NOMO-1 treated with dmso at 0.1 percent for 144 hours (cell line): ENCODE measurements around the gene ERCC6L2.

Experiments
- DNase-seq: peaks from one replicate; lab custom pipeline; 2025; ENCODE audit not compliant: unreplicated experiment; lab: John Stamatoyannopoulos, UW

ERCC6L2 gene

DNA sequence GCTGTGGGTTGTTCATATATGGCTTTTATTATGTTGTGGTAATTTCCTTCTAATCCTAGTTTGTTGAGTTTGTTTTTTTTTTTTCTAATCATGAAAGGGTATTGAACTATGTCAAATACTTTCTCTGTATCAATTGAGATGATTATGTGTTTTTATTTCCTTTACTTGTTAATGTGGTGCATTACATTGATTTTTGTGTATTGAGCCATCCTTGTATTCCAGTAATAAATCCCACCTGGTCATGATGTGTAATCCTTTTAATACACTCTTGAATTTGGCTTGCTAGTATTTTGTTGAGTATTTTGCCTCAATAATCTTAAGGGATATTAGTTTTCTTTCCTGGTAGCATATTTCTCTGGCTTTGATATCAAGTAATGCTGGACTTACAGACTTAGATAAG is 13.1 kb upstream of the ERCC6L2 start:
- DNase-seq = no peak

DNA sequence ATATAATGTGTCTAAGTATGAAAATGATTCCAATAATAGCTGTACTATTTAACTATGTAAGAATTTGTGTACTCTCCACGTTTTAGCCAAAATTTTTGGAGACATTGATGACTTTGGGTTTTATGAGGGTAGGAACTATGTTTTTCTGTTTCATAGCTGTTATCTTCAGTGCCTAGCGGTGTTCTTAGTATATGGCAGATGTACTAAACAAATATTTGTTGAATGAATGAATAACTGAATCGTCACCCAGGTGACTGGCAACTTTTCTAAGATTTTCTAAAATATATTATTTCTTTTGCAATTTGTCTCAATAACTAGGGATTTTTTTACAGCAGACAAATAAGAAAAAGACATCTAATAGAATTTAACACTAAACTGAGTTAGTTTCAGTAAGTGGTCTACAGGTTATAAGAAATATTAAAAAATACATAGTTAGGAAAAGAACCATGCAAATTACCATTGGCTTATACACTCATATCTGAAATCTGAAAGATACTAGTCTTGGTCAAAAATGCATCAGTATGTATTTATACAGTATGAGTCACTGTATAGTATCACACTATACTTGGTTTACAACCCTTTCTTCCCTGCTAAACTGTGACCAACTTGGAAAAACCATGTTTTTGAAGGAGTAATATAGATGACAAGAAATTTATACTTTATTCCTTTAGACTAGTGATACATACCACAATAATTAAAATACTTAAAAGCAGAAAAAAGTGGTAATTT is 10.5 kb upstream of the ERCC6L2 start:
- DNase-seq = no peak

DNA sequence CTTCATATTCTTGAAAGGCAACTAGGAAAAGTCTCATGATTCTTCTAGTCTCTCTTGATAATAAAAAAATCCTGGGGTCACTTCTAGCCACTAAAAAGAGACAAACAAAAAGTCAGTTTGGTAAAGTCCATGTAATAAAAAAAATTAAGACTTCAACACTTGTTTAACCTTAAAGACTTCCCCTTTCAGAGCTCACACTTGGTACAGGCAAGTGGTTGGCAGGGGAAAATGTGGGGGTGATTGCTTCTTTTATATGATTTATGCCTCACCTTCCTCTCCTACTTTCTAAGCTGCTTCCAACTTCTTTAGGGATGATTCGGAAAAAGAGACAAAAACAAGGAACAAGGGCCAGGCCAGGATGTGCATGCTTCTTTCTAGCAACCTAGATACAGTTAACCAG is 5.1 kb upstream of the ERCC6L2 start:
- no peak for DNase-seq

DNA sequence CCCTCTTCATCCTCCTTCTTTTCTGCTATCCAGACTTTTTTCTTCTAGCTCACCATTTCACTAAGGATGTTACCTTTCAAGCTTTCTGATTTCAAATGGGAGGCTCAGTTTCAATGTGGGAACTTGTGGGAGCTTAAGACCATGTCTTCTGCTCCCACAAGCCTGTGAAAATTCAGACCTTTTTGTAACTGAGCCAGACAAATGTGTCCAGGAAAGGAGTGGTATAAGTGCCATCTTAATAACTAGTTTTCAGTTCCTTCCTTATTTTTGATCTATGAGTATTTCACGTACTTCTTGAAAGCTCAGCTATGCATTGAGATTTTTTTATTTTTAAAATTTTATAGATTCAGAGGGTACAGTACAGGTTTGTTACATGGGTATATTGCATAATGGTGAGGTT is 4.6 kb upstream of the ERCC6L2 start:
- no peak for DNase-seq

DNA sequence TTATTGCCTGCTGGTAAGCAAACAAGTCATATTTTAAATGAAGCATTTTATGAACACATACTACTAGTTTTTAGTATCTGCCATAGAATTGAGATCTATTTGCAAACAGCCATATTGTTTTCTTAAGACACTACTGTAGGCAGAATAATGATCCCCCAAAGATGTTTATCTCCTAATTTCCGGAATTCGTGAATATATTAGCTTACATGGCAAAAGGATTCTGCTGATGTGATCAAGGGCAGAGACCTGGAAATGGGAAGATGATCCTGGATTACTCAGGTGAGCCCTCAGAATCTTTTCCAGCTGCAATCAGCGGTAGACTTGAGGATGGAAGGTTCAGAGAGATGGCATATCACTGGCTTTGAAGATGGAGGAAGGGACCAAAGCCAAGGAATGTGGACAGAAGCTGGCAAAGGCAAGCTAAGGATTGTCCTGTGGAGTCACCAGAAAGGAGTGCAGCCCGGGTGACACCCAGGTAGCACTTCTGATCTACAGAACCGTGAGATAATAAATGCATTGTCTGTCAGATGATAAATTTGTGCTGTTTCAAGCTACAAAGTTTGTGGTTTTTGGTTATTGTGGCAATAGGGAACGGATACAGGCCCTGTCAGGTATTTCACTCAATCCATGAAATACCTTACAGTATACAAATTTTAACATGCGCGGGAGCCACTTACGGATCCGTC is 1.0 kb upstream of the ERCC6L2 start:
- no peak for DNase-seq

DNA sequence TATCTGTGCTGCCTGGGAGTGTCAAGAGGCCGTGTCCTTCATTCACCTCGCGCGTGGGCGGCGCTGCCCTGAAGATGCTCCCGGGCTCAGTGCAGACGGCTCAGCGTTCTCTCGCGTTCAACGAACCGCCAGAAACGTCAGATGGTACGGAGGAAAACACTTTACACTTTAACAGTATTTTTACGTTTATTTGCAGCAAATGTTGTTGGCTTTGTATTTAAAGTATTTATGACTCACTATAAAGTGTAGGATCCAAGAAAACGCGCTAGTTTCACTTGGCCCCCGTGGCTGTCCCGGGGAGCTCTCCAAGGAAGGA is 544 bp upstream of the ERCC6L2 start:
- DNase-seq = peak; percentile 26

DNA sequence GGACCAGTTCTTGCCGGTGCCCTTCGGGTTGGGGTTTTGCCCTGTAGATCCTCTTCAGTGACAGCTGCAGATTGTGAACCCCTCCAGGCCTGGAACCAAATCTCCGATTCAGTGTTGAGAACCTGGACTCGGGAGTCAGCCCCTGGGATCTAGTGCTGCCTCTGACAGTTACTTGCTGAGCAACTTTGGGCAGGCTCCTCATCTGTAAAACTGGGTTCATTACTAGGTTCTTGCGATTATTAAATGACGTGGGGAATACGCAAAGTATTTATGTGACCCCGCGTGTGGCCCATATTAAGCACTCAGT is 600 bp downstream of the ERCC6L2 start:
- DNase-seq = no peak

DNA sequence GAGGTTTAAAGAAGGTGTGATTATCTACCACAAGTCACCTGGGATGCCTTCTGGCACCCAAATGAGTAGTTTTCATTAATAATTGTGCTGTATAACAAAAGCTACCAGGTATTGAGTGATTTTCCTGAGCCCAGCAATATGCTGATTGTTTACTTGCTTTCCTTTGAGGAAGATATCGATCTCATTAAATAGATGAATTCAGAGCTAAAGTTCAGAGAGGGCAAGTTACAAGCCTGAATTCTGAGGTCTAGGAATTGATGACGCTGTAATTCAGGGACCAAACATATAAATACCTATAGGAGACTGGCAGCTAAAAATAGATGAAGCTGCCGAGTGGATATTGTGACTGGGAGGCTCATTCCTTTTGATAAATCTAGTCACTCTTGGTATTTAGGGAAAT is 1.1 kb downstream of the ERCC6L2 start:
- no peak for DNase-seq

DNA sequence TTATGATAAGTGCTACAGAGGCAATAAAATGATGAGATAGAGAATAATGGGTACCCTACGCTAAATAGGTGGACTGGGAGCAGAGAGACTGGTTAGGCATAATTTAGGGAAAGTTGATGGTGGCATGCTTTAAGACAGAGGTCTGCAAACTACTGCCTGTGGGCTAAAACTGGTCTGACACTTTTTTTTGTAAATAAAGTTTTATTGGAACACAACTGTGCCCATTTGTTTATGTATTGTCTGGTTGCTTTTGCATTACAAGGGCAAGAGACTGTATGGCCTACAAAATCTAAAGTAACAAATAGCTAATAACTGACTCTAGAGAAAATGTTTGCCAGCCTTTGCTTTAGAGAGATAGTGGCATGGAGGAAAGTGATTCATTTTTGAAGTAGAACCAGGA is 2.5 kb downstream of the ERCC6L2 start:
- no peak for DNase-seq

DNA sequence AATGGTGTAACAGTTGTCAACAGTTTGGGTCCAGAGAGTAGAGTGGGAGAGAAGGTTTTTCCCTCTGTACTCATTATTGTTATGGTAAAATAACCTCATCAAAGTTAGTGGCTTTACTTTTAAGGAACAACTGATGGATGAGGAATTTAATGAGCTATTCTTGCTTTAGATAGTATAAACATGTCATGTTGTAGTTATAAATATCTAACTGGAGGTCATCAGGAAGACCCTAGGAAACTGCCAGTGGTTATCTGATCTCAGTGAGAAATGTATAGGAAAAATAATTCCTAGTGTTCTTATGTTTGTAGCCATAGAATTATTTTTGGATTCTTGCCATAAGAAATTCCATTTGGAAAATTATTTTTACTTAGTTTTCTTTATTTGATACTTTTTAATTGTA is 4.1 kb downstream of the ERCC6L2 start:
- no peak for DNase-seq

DNA sequence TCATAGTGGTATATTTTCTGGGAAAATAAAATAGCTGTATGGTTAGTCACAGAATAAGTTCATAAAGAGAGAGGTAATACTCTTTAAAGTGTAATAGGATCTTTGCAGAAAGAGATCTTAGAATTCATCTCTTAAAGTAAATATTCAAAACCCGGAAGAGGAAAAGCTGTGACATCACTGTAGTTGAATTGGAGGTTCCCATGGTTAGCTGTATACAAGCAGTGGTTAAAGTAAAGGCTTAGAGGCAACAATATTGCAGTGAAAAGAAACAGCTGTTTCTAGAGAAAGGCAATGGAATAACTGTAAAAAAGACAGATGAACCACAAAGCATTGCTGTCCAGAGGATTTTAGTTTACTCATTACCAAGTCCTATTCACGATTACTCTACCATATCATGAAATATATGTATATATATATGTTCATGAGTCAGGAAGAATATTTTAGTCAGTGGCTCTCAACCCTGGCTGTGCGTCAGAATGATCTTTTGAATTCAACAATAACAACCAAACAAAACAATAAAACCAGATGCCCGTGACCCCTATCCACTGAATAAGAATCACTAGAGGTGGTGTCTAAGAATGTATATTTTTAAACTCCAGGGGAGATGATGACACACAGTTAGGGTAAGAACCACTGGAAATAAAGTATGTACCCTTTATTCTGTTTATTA is 4.7 kb downstream of the ERCC6L2 start:
- DNase-seq = no peak

DNA sequence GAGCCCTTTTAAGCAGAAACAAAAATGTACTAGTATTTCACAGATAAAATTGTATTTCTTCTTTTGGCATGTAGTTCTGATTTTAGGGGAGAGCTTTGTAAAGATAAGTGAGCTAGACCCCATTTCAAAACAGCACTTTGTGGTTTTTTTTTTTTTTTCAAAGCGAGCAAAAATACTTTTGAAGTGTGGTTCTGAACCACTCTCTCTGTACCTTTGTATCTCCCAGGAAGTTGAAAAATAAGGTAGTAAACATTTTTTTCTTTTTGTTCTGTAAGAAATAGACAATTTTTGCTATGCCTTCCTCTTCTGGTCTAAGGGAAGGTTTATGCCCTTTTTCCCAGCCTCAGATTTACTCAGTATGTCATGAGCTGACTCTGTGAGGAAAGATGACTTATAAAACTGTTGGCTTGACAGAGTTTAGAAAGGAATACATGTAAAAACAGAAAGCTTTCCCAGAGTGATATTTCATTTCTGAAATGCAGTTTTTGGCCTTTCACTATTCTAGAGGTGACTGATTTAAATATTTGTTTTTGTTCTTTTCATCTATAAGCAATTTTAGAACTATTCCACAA is 12.5 kb downstream of the ERCC6L2 start:
- DNase-seq = no peak

DNA sequence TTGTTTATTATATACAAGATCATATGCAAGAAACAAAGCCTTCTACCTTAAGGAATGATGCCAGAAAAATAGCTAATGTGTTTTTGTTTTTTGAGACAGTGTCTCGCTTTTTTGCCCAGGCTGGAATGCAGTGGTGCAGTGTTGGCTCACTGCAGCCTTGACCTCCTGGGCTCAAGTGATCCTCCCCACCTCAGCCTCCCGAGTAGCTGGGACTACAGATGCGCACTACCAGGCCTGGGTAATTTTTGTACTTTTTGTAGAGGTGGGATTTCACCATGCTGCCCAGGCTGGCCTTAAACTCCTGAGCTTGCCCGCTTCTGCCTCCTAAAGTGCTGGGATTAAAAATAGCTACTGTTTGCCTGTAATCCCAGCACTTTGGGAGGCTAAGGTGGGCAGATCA is 15.1 kb downstream of the ERCC6L2 start:
- DNase-seq = no peak

DNA sequence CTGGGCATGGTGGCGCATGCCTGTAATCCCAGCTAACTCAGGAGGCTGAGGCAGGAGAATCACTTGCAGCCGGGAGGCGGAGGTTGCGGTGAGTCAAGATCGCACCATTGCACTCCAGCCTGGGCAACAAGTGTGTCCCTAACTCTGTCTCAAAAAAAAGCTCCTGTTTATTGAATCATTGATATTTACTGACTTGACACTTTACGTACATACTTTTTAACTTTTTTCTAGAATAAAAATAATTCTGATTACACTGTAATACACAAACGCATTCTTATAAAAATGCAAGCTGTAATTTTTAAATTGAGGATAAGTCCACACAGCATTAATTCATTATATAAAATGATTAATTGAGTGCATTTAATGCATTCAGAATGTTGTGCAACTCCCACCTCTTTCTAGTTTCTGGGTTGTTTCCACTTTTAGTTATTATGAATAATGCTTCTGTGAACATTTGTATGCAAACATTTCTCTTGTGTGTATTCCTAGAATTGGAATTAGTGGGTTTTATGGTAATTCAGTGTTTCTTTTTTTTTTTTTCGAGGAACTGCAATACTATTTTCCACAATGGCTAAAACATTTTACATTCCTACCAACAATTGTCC is 15.7 kb downstream of the ERCC6L2 start:
- DNase-seq = no peak

DNA sequence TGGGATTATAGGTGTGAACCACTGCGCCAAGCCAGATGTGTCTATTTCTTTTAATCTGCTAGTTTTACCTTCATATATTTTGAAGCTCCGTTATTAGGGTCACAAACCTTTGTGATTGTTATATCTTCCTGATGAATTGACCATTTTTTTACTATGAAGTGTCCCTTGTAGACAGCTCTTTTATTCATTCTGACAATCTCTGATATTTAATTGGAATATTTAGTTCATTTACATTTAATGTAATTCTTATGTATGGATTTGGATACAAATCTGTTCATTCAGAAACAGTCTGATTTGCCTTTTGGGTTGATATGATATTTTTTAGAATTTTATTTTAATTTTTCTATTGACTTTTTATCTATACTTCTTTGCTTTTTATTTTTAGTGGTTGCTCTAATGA is 17.2 kb downstream of the ERCC6L2 start:
- no peak for DNase-seq

DNA sequence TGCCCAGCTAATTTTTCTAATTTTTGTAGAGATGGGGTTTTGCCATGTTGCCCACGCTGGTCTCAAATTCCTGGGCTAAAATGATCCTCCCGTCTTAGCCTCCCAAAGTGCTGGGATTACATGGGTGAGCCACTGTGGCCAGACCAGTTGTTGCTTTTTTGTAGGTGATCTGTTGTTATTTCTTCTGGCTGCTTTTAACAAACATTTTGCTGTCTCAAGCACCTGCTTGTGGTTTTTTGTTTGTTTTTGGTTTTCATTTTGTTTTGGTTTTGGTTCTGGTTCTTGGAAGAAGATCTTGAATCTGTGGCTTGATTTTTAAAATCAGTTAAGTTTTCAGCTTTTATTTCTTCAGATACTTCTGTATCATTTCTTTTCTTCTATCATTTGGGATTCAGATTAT is 21.1 kb downstream of the ERCC6L2 start:
- DNase-seq = no peak

DNA sequence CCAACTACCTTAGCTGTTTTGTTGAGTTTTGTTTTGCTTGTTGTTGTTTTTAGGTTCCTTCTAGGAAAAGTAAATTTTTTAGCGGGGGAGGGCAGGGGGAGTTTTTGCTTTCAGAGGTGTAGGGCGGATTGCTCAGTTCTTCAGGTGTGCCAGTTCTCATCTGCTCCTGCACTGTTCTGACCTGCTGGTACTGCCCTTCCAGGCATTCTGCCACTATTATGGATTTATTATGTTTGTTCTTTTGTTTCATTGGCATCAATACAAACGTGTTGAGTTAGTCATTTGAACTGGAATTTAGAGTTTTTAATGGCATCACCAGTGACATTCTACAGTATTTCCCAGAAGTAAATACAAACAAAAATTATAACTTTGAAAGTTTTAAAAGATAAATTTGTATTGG is 26.0 kb downstream of the ERCC6L2 start:
- DNase-seq = no peak

DNA sequence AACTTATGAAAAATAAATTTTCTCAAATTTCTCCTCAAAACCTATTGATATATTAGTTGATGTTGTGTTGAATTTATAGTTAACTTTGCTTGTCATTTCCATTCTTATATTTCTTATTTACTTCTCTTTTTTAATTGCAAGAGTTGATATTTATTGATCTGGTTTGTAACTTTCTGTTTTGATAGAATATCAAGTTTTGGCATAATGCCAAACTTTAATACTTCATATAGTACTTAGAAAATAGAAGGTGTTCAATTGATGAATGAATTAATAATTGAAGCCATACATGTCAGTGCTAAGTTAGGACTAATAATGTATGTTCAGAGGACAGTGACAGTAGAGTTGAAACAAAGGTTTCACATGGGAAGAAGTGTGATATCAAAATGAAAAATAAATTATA is 27.9 kb downstream of the ERCC6L2 start:
- DNase-seq = no peak

DNA sequence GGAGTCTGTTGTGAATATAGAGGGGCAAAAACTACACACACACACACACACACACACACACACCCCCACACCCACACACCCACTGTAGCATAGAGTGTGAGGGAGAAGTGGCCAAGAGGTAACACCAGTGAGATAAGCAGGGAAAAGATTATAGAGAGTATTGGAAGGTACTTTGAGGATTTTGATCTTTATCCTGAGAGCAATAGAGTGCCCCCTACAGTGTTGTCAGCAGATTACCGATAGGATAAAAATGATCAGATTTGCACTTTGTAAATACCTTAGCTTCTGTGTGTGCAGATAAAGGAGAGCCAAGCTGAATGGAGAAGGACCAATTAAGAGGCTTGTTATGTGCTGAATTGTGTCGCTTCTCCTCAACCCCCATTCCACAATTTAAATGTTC is 32.3 kb downstream of the ERCC6L2 start:
- DNase-seq = no peak

DNA sequence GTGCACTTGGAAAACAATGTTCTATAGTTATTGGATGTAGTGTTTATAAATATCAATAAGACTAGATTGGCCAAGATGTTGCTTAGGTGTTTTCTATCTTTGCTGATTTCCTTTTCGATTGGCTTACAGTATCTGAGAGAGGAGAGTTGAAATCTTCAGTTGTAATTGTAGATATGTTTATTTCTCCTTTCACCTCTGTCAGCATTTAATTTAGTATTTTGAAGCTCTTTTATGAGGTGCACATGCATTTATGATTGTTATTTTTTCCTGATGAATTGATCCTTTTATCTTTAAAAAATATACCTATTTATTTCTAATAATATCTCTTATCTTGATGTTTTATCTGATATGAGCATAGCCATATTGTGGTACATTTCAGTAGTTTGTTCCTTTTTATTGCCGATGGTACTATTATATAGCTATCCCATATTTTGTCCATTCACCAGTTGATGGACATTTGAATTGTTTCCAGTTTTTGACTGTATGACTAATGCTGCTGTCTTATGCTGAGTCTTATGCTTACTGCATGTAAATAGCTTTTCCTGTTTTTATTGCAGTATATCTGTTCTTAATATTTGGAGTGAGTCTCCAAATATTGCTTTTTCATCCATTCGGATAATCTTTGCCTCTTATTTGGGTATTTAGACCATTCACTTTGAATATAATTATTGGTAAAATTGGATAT is 34.7 kb downstream of the ERCC6L2 start:
- DNase-seq = no peak

DNA sequence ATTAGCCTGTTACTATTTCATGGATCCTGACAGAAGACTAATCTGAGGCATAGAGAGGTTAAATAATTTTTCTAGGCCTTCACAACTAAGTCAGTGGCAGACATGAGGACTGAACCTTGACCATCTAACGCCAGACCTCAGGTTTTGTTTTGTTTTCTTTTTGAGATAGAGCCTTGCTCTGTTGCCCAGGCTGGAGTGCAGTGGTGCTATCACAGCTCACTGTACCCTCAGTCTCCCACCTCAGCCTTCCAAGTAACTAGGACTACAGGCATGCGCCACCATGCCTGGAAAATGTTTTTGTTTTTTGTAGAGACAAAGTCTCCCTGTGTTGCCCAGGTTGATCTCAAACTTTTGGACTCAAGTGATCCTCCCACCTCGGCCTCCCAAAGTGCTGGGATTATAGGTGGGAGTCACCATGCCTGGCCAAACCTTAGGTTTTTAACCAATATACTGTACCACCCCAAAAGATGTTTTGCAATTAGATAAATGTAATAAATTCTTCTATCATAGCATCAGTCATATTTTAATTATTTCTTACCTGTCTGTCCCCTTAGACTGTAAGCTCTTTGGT is 35.4 kb downstream of the ERCC6L2 start:
- DNase-seq = no peak
